ENCODE data around the gene HES5.

Gene HES5

GRCh38 chr1:2506007-2506860 lies 23.8 kb downstream of the HES5 start:
- no peak for TF ChIP-seq CTCF (conservative IDR thresholded peaks at IDR 0.05; ENCODE audit: control insufficient read depth, insufficient read depth, low read depth, low read length)
- H3K4me3 ChIP-seq (ENCODE audit: control insufficient read depth, low read depth, low read length), result no peak overlapping the region
- no peak for DNase-seq (ENCODE audit: low read depth)

- no peak for TF ChIP-seq CTCF (conservative IDR thresholded peaks at IDR 0.05; ENCODE audit: control insufficient read depth, insufficient read depth, low read depth, low read length)
- no peak overlapping the region for H3K4me3 ChIP-seq (ENCODE audit: control insufficient read depth, low read depth, low read length)
- DNase-seq (ENCODE audit: low read depth), result no peak
Measured at GRCh38 chr1:2505461-2505994, 24.5 kb downstream of the HES5 start.

- H3K4me3 ChIP-seq (ENCODE audit: control insufficient read depth, low read depth, low read length), result no peak overlapping the region
- no peak for DNase-seq (ENCODE audit: low read depth)
- no peak for TF ChIP-seq CTCF (conservative IDR thresholded peaks at IDR 0.05; ENCODE audit: control insufficient read depth, insufficient read depth, low read depth, low read length)
Measured at GRCh38 chr1:2504949-2505272, 25.2 kb downstream of the HES5 start.

- TF ChIP-seq CTCF (conservative IDR thresholded peaks at IDR 0.05; ENCODE audit: control insufficient read depth, insufficient read depth, low read depth, low read length), result no peak
- H3K4me3 ChIP-seq (ENCODE audit: control insufficient read depth, low read depth, low read length), result no peak overlapping the region
- no peak for DNase-seq (ENCODE audit: low read depth)
Measured at GRCh38 chr1:2504225-2504948, 25.7 kb downstream of the HES5 start.

GRCh38 chr1:2503554-2504224 lies 26.4 kb downstream of the HES5 start:
- H3K4me3 ChIP-seq (ENCODE audit: control insufficient read depth, low read depth, low read length), result no peak overlapping the region
- no peak for DNase-seq (ENCODE audit: low read depth)
- TF ChIP-seq CTCF (conservative IDR thresholded peaks at IDR 0.05; ENCODE audit: control insufficient read depth, insufficient read depth, low read depth, low read length), result no peak

GRCh38 chr1:2502661-2503553 lies 27.2 kb downstream of the HES5 start:
- no peak overlapping the region for H3K4me3 ChIP-seq (ENCODE audit: control insufficient read depth, low read depth, low read length)
- TF ChIP-seq CTCF (conservative IDR thresholded peaks at IDR 0.05; ENCODE audit: control insufficient read depth, insufficient read depth, low read depth, low read length), result no peak
- DNase-seq (ENCODE audit: low read depth), result no peak

Data from fibroblast of mammary gland (primary cell).